Natural killer cell (primary cell): Measurements from ENCODE around the gene PRRT2. TPM values are rescaled to one million over a fixed set of nuclear protein-coding genes. Genes with fewer than 3 reads are reported as not detected.

Experiments used
- ATAC-seq, 3 donors: fragments of 150-1000 bp in 2 of 3; fragments of 200-7000 bp in 1 of 3; cut with Tn5 transposase; 1 replicate in 1 of 3; 2 replicates in 2 of 3; pipeline ENCODE4 v1.10.0; 2021; ENCODE audit warnings: mild to moderate bottlenecking in 2 of 3, moderate library complexity in 2 of 3
- DNase-seq, 2 donors: peaks; one replicate each; pipeline versions ENCODE4 v3.0.0 to v3.0.0-alpha.2; 2013 to 2021; ENCODE audit warnings: mixed read lengths in 1 of 2
- H3K27ac ChIP-seq: one replicate; pipeline ENCODE4 v1.5.1; 2013; ENCODE audit warnings: mild to moderate bottlenecking, low read length
- H3K27me3 ChIP-seq: one replicate; pipeline ENCODE4 v1.6.1; 2013; ENCODE audit warnings: low read length; ENCODE audit not compliant: control insufficient read depth, insufficient read depth
- H3K36me3 ChIP-seq: one replicate; pipeline ENCODE4 v1.6.1; 2013; ENCODE audit warnings: low read length; ENCODE audit not compliant: control insufficient read depth, insufficient read depth
- H3K4me1 ChIP-seq: one replicate; pipeline ENCODE4 v1.6.1; 2013; ENCODE audit warnings: low read length; ENCODE audit not compliant: control insufficient read depth, insufficient read depth
- H3K4me3 ChIP-seq: one replicate; pipeline ENCODE4 v1.5.1; 2013; ENCODE audit warnings: low read length
- H3K9me3 ChIP-seq: one replicate; pipeline ENCODE4 v1.6.1; 2013; ENCODE audit warnings: low read length; ENCODE audit not compliant: control insufficient read depth, insufficient read depth
- H3K27ac Mint-ChIP-seq, 2 donors: one replicate each; pipeline ENCODE4 v1.8.0; 2022; ENCODE audit warnings: mild to moderate bottlenecking in 2 of 2, mixed read lengths in 2 of 2, moderate library complexity in 1 of 2
- H3K27me3 Mint-ChIP-seq, 2 donors: one replicate each; pipeline ENCODE4 v1.8.0; 2022; ENCODE audit warnings: low read depth in 2 of 2, mixed read lengths in 2 of 2
- H3K36me3 Mint-ChIP-seq: one replicate; pipeline ENCODE4 v1.8.0; 2022; ENCODE audit warnings: mixed read lengths
- H3K4me1 Mint-ChIP-seq, 2 donors: one replicate each; pipeline ENCODE4 v1.8.0; 2022; ENCODE audit warnings: mixed read lengths in 2 of 2
- H3K4me3 Mint-ChIP-seq: one replicate; pipeline ENCODE4 v1.8.0; 2022; ENCODE audit warnings: mild to moderate bottlenecking, moderate library complexity, mixed read lengths
- H3K9me3 Mint-ChIP-seq, 2 donors: one replicate each; pipeline ENCODE4 v1.8.0; 2022; ENCODE audit warnings: mixed read lengths in 2 of 2
- CTCF ChIP-seq: fragments of 200-600 bp; IDR thresholded peaks from one replicate; pipeline ENCODE4 v1.8.0; 2022; ENCODE audit warnings: antibody characterized with exemption
- WGBS: methylation state at CpG from one replicate; pipeline ENCODE4 v1.1.7; 2013; ENCODE audit warnings: missing lambda C conversion rate; ENCODE audit not compliant: insufficient coverage; 5-methylcytosine and 5-hydroxymethylcytosine counted together
- intact Hi-C: fragments of 100-400 bp; cut with micrococcal nuclease; formaldehyde crosslinking; loops from one replicate; pipeline ENCODE4 v1.14.2; 2022
- total RNA-seq, 4 donors: library from RNA; stranded (reverse); fragments of 120-200 nt in 1 of 4; gene quantifications; one replicate each; pipeline versions ENCODE4 v1.2.3 to v1.2.4, GENCODE V29; 2013 to 2022

PRRT2 gene
- 1 to 10 TPM in 1 of 3 donors, under 1 TPM in 2; 0.70 to 1.4 (median 0.91) TPM for total RNA-seq
- total RNA-seq (2013): 0.50 TPM

DNA sequence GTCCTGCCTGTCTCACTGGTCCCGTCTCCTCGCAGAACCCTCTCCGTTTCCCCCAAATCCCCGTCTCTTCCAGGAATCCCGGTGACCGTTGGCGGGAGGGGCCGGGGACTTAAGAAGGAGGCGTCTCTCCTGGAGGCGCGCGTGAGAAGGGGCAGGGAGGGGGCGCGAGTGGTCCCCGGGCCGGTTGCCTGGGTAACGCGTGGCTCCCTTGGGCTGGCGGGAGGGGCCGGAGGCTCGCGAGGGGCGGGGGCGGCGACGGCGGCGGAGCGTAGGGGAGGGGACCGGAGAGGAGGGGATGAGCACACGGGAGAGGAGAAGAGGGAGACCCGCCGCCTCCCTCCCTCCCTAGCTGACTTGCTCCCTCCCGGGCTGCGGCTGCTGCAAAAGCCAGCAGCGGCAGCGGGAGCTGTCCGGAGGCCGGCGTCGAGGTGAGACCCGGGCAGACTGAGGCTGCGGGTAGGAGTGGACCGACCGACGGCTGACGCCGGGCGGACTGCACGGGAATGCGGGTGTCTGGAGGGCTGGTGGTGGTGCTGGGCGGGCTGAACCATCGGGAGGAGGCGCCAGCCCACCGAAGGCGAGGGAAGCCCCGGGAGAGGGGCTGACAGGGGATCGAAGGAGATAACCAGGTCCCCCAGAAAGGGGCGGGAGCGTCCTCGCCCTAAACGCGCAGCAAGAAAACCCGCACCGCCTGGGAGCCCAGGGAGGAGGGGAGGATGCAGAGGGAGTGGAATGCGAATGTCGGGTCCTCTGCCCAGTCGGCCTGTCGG, at the start of gene PRRT2:
Gene PRRT2 (plus strand): TSS at position 298 of the 770 bp plus-strand sequence. CDS start 862 bp downstream, outside the sequence.
- H3K4me3 ChIP-seq: peak within 1 kb of the TSS; percentile 49
- H3K27me3 Mint-ChIP-seq: peaks cover 0 to 2% of the 10 kb centered on the region in 2 donors
- H3K27ac ChIP-seq: peak within 1 kb of the TSS; percentile 59
- H3K9me3 ChIP-seq: no peaks in the 10 kb centered on the region
- no peak for TF ChIP-seq CTCF
- peak within 1 kb of the TSS; percentile 87 for H3K4me3 Mint-ChIP-seq
- H3K4me1 ChIP-seq: peaks cover 72% of the 10 kb centered on the region
- intact Hi-C loops: no loop called here
- peak within 1 kb of the TSS; percentile 78 to 85 for H3K27ac Mint-ChIP-seq
- no peaks in the 10 kb centered on the region for H3K9me3 Mint-ChIP-seq
- ATAC-seq (no peak), DNase-seq (peak; percentile 31 to 66)
- 6% methylated on average over 64 of the region's 69 CpGs for WGBS
- H3K4me1 Mint-ChIP-seq: peaks cover 51 to 82% of the 10 kb centered on the region in 2 donors
- H3K36me3 Mint-ChIP-seq: no peaks in the 10 kb centered on the region
- H3K27me3 ChIP-seq: no peaks in the 10 kb centered on the region
- peaks cover 20% of the 10 kb centered on the region for H3K36me3 ChIP-seq

DNA sequence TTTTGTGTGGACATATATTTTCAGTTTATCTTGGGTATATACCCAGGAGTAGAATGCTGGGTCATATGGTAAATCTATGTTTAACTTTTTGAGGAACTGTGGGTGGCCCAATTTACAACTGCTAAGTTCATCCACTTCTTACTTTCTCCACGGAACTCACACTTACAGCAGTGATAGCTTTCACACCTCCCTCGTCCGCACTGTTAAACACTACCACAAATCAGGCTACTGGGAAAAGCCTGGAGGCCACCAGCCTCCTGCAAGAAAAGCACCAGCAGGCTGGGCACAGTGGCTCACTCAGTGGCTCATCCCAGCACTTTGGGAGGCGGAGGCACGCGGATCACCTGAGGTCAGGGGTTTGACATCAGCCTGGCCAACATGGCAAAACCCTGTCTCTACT, 48.7 kb upstream of the PRRT2 start:
- 82% methylated on average over 6 of the region's 6 CpGs for WGBS
- no peaks in the 10 kb centered on the region for H3K27me3 ChIP-seq
- H3K9me3 Mint-ChIP-seq: no peaks in the 10 kb centered on the region
- TF ChIP-seq CTCF: no peak
- H3K9me3 ChIP-seq: no peaks in the 10 kb centered on the region
- H3K4me3 ChIP-seq: no peak overlapping the region
- no peak overlapping the region for H3K27ac Mint-ChIP-seq
- peaks cover 9 to 10% of the 10 kb centered on the region in 2 donors for H3K4me1 Mint-ChIP-seq
- H3K36me3 ChIP-seq: no peaks in the 10 kb centered on the region
- no peaks in the 10 kb centered on the region for H3K36me3 Mint-ChIP-seq
- no peak overlapping the region for H3K4me3 Mint-ChIP-seq
- no peak overlapping the region for H3K27ac ChIP-seq
- ATAC-seq (peak; percentile 53 to 83 (median 69)), DNase-seq (no peak)
- intact Hi-C loops: no loop called here
- H3K4me1 ChIP-seq: peaks cover 14% of the 10 kb centered on the region
- peaks cover 0 to 2% of the 10 kb centered on the region in 2 donors for H3K27me3 Mint-ChIP-seq

DNA sequence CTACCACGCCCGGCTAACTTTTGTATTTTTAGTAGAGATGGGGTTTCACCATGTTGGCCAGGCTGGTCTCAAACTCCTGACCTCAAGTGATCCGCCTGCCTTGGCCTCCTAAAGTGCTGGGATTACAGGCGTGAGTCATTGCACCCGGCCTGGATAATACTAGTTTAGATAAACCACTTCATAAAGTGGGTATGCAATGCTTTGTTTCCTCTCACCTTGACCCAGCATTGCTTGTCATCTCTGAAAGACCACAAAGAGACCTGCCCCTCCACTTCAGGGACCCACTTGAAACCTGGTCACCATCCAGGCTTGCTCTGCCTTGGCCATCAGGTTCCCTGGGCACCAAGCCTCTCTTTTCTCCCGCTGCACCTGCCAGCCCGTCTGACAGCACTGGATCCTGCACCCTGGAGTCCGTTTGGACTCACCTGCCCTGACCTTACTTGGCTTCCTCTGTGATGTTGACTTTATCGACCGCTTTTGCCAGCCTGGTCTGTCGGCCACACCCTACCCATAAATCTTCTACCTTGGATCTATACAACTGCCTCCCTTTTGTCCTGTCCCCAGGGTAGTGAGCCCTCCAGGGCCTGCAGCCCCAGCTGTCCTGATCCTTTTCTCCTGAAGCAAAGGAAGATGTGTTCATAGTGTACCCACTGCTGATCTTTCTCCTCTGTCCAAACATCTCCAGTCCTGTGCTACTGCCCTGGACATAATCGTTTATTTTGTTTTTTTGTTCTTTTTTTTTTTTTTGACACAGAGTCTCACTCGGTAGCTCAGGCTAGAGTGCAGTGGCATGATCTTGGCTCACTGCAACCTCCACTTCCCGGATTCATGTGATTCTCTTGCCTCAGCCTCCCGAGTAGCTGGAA, 46.6 kb upstream of the PRRT2 start:
- Mint-ChIP-seq H3K27ac (no peak overlapping the region), H3K36me3 (no peaks in the 10 kb centered on the region), H3K9me3 (no peaks in the 10 kb centered on the region), H3K4me3 (no peak overlapping the region), H3K27me3 (peaks cover 0 to 2% of the 10 kb centered on the region in 2 donors), H3K4me1 (peaks cover 9 to 10% of the 10 kb centered on the region in 2 donors)
- Histone ChIP-seq H3K9me3 (no peaks in the 10 kb centered on the region), H3K27ac (no peak overlapping the region), H3K4me3 (no peak overlapping the region), H3K4me1 (peaks cover 14% of the 10 kb centered on the region), H3K27me3 (no peaks in the 10 kb centered on the region), H3K36me3 (no peaks in the 10 kb centered on the region)
- TF ChIP-seq CTCF: no peak
- WGBS: 86% methylated on average over 13 of the region's 15 CpGs
- DNase-seq (no peak), ATAC-seq (no peak)
- intact Hi-C loops: no loop called here
